HG03175 (cell line): Measurements from ENCODE around the gene ELF1.
"Not testable (repeated sequence)": the region's sequence is repeated elsewhere in the genome, so short reads cannot be mapped to it uniquely, and the experiment has no call there.

Experiments used
- ATAC-seq: cut with Tn5 transposase; IDR thresholded peaks from one replicate; pipeline ENCODE4 v1.9.1; 2021; ENCODE audit warnings: mild to moderate bottlenecking, moderate library complexity; ENCODE audit not compliant: unreplicated experiment

The ELF1 gene

GRCh38 chr13:41048640-41049039, 29.5 kb upstream of the ELF1 start:
- no peak for ATAC-seq

- not testable (repeated sequence) for ATAC-seq
Measured at GRCh38 chr13:41042419-41042818, 23.3 kb upstream of the ELF1 start.

DNA sequence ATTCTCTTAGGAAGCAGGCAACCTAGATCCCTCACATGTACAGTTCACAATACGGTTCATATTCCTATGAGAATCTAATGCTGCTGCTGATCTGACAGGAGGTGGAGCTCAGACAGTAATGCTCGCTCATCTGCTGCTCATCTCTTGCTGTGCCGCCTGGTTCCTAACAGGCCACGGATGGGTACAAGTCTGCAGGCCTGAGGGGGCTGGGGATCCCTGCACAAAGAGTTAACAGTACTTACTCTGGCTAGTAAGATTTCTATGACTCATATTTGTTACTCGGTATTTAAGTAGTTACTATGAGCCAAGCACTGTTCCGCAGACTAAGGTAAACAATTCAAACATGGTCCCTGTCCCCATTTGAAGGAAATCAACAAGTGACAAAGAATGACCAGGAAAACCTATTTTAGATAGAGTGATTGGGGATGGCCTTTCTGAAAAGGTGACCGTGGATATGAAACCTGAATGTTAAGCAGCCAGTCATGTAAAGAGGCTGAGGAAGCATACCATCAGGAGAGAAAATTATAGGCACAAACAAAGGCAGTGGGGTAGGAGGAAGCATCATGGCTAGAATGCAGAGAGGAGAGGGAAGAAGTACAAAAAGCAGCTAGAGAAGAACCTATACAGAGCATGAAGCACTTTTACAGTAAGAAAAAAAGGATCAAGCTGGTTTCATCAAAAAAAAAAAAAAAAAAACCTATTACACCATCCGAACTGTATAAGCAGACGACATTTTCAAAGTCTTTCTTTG, 21.6 kb upstream of the ELF1 start:
- ATAC-seq, result no peak

- ATAC-seq, result no peak
Measured at GRCh38 chr13:41039746-41040145, 20.6 kb upstream of the ELF1 start.

- ATAC-seq, result not testable (repeated sequence)
Measured at GRCh38 chr13:41036557-41036956, 17.4 kb upstream of the ELF1 start.

DNA sequence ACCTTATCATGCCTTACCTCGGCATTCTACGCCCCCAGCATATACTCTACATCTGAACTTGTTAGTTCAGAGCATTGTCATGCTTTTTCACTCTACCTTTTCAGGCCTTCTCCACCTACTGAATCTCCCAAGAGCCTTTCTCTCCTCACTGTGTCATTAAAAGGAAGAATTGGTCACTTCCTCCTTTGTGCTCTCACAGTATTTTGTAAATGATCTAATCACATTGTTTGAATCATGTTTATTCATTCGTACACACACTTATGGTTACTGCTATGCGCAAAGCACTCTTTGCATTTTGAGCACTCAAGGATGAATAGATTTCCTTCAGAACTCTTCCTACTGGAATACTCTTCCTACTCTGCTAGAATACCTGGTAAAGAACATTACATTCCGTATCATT, 15.8 kb upstream of the ELF1 start:
- ATAC-seq, result no peak

DNA sequence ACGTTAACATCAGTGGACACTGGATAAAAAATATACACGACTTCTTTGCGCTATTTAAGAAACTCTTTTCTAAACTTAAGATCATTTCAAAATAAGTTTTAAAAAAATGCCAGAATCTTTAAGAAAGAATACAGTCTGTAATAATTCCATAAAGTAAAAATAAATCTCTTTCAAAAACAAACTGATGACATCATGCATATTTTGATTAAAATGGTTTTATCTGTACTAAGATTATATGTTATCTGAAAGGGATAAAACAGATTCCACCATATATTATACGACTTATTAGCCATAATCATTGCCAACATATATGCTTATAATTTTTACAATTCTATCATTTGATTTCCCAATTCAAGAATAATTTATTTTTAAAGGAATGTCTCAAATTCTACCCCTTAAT, 15.3 kb upstream of the ELF1 start:
- no peak for ATAC-seq

DNA sequence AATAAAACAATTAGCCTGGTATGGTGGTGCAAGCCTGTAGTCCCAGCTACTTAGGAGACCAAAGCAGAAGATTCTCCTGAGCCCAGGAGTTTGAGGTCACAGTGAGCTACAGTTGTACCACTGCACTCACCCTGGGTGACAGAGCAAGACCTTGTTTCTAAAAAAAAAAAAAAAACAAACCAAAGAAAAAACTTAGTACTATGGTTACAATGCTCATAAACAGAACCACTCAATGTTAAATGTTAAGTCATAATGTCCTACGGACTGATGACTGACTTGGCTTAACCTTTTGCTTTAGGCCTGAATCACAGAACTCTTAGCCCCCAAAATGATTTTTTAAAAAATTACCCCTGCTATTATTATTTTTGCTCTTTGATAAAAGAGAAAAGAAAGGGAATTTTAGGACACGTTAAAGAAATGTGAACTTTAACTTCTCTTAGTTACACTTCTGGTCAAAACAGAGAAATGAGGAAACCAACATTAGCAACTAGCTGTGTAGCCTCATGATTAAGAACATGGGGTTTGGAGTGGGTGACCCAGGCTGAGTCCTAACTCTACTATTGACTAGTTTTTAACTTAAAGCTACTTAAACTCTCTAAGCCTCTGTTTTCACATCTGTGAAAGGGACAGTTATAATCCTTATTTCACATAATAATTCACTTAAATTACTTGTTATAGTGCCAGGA, 13.7 kb upstream of the ELF1 start:
- no peak for ATAC-seq

DNA sequence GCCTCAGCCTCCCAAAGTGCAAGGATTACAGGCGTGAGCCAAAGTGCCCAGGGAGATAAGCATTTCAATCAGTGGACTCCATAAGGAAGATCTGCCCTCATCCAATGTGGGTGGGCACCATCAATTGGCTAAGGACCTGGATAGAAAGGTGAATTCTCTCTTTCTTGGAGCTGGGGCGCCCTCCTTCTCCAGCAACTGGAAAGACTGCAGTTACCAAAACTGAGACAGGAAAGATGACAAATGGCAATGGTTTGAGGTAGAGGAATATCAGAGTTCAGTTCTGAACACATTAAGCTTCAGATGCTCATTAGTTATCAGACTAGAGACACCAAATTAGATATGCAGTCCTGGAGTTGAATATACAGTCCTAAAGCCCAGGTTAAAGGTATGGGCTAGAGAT, 10.5 kb upstream of the ELF1 start:
- no peak for ATAC-seq

DNA sequence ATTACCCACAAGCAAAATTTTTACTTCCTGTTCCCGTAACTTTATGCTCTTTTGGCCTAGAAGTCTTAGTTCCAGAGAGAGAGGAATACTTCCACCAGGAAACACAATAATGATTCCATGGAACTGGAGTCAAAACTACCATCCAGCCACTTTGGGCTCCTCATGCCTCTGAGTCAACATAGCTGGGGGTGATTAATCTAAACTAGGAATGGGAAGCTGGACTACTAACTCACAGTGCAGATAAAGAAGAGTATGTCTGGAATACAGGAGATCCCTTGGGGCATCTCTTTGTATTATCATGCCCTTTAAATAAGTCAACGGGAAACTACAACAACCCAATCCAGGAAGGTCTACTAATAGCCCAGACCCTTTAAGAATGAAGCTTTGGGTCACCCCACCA, 8.9 kb upstream of the ELF1 start:
- ATAC-seq, result no peak

DNA sequence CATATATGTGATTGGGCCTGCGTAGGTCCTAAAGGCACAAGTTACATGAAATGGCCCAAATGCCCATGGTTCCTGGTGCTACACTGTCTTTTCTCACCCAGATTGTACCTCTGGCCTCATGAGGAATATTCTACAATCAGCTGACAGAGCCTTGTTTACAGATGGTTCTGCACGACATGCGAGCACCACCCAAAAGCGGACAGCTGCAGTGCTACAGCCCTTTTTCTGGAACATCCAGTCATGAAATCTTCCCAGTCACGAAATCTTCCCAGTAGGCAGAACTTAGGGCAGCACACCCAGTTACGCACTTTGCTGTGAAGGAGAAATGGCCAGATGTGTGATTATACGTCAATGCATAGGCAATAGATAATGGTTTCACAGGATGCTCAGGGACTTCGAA, 7.7 kb upstream of the ELF1 start:
- no peak for ATAC-seq

- no peak for ATAC-seq
Measured at GRCh38 chr13:41025518-41025917, 6.4 kb upstream of the ELF1 start.

DNA sequence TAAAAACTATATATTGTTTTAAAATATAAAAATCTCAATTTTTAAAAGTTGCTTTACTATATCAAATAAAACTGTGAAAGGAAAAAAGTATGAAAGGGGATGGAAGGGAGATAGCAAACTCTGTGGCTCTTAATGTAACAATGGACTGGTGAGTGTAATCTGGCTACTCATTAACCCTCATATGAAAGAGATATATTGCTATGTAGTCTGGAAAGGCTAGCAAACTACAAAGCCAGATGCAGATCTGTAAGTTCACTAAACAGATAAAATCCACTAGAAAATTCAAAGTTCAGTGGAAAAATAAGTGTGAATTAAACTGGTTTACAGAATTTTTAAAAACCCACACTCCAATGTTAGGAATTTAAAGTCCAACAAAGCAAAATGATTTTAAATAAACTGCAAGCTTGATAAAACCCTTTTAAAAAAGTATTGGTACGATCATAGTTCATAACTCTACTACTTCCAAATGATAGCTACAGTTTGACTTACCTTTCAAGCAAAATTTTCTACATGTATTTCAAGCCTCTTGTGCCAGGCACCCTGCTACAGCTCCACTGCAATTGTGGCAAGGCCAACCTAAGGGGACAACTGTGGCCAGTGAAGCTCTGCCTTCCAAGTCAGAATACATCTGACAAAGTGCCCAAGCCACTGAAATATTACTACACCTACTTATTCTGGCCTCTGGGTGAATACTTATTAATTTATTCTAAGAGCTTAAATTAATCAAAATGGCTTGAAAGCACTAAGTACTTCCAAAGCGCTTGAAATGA, 647 bp upstream of the ELF1 start:
- ATAC-seq, result peak; percentile 52

GRCh38 chr13:41018602-41018948, 541 bp downstream of the ELF1 start:
- no peak for ATAC-seq

DNA sequence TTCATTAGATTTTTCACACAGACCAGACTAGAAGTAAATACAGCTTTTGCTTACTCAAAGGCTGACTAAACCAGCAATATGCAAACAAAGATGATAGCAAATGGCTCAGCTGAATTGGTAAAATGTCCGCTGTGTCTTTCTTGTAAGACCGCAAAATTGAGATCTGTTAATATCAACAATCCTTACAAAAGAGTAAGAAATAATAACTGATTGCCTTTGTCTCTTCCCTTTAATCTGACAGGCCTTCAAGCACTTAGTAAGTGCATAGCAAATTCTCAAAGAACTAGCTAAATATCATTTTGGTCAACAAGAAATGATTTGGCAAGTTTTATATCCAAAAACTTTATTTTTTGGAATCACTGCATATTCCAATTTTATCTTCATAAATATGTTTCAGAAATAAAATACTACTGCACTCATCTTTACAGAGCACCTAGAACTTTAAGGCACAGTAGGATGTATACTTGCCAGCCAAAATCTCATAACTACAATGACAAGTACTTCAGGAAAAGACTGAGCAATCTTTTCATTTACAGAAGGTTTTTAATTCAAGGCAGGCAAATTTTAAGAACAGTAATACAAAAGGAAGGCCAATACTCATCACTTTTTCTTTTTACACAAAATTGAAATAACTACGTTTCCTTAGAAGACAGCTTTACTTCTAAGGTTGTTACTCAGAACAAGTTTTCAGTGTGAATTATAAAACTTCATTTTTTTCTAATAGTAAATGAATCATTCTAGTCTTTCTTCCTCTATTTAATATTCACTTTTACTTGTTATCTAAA, 1.1 kb downstream of the ELF1 start:
- no peak for ATAC-seq

DNA sequence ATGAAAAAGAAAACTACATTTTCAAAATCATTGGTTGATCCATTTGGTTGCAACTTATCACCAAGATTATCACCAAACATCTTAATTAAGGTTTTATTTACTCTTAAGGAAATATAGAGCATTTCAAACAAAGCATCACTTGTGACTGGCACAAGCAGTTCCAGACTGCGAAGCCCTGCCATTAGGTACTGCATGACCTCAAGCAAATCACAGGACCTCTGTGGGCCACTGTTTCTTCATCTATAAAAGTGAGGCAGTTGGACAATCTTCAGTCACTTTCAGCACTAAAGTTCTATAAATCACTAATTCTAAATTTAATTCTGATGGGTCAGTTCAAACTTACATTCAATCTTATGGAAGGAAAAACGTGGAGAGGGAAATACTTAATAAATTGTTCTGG, 2.0 kb downstream of the ELF1 start:
- no peak for ATAC-seq

- ATAC-seq, result no peak
Measured at GRCh38 chr13:41015920-41016319, 3.2 kb downstream of the ELF1 start.

DNA sequence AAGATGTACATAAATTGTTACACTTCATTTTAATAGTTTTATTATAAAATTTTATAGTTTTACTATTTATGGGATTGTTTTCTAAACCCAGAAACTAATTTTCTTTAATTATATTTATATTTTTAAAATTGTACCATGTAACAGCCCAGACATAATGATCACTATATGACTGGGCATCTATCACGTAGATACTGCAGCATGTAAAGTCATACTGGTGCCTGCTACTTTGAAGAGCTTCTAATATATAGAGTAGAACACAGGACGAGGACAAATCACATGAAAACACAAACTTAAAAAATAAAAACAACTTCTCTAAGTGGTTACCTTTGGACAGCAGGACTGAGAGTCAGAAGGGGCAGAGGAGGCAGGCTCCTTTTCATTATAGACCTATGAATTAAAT, 5.3 kb downstream of the ELF1 start:
- no peak for ATAC-seq

DNA sequence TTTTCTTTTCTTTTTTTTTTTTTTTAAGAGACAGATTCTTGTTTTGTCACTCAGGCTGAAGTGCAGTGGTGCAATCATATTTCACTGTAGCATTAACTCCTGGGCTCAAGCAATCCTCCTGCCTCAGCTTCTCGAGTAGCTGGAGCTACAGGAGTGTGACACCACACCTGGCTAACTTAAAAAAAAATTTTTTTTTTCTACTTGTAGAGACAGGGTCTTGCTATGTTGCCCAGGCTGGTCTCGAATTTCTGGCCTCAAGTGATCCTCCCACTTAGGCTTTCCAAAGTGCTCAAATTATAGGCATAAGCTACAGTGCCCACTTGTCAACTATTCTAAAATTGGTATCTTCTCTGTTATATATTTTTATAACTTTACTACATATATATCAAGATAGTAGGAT, 6.6 kb downstream of the ELF1 start:
- no peak for ATAC-seq

- no peak for ATAC-seq
Measured at GRCh38 chr13:41011382-41011956, 7.6 kb downstream of the ELF1 start.
